ENCODE results near the gene IRF2BPL.
A peak's percentile ranks its signal among the peaks of the same experiment; 100 is the strongest.

The IRF2BPL gene

GRCh38 chr14:77033622-77034589 lies 5.4 kb upstream of the IRF2BPL start:
- DNase-seq (ENCODE audit: low read depth) = peak; percentile 72
- TF ChIP-seq, protein P1, sequence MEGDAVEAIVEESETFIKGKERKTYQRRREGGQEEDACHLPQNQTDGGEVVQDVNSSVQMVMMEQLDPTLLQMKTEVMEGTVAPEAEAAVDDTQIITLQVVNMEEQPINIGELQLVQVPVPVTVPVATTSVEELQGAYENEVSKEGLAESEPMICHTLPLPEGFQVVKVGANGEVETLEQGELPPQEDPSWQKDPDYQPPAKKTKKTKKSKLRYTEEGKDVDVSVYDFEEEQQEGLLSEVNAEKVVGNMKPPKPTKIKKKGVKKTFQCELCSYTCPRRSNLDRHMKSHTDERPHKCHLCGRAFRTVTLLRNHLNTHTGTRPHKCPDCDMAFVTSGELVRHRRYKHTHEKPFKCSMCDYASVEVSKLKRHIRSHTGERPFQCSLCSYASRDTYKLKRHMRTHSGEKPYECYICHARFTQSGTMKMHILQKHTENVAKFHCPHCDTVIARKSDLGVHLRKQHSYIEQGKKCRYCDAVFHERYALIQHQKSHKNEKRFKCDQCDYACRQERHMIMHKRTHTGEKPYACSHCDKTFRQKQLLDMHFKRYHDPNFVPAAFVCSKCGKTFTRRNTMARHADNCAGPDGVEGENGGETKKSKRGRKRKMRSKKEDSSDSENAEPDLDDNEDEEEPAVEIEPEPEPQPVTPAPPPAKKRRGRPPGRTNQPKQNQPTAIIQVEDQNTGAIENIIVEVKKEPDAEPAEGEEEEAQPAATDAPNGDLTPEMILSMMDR (IDR thresholded peaks at IDR 0.05; ENCODE audit: insufficient read depth, low read depth, low read length, missing control alignments) = no peak
- peak overlapping the region; percentile 30 for H3K4me3 ChIP-seq (ENCODE audit: low read length)

DNA sequence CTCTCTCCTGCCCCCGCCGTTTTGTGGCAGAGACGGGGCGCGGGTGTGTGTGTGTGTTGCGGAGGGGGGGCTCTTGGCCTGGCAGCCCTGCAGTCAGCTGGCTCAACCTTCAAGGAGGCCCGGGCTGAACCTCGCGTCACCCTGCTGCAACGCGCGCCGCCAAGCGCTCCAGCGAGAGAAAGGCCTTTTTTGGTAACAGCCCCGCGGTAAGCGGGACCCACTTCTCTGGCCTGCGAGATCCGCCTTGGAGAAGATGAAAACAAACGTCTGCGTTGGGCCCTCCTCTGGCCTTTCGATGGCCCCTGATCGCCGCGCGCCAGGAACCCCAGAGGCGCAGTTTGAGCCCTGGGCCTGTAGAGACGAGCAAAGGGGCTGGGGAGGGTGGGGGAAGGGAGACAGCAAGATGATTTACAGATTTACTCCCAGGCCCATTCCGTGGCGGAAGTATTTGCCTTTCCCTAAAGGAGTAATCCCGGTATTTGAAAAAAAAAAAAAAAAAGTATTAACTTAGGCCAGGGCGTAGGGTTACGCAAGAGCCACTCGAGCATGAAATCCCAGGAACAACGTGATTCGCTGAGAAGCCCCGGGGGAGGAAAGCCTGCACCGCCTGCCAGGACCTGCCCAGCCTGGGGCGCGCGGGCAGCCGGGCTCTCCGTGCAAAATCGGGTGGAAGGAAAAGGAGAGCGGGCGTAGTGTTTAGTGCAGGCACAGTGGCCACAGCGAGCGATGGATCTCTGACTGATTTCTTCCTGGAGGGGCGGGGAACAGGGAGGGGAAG lies 4.5 kb upstream of the IRF2BPL start:
- H3K4me3 ChIP-seq (ENCODE audit: low read length) = peak overlapping the region; percentile 30
- TF ChIP-seq, protein P1 (IDR thresholded peaks at IDR 0.05; ENCODE audit: insufficient read depth, low read depth, low read length, missing control alignments) = no peak
- DNase-seq (ENCODE audit: low read depth) = peak; percentile 99

DNA sequence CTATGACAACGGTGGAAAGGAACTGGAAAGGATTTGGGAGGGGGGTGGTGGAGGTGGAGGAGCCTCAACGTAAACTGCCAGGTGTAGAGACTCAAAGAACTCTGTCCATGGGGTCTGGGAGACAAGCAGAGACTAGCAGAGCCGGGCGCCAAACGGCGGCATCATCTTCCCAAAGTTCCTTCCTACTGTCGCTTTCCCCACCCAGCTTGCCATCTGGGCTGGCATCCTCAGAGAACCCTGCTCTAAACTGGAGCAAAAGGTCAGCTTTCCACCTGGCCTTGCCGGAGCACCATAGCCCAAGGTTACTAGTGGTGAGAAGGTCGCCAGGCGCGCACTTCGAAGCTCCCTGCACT lies 4.0 kb upstream of the IRF2BPL start:
- no peak for DNase-seq (ENCODE audit: low read depth)
- TF ChIP-seq, protein P1 (IDR thresholded peaks at IDR 0.05; ENCODE audit: insufficient read depth, low read depth, low read length, missing control alignments) = no peak
- no peak overlapping the region for H3K4me3 ChIP-seq (ENCODE audit: low read length)

DNA sequence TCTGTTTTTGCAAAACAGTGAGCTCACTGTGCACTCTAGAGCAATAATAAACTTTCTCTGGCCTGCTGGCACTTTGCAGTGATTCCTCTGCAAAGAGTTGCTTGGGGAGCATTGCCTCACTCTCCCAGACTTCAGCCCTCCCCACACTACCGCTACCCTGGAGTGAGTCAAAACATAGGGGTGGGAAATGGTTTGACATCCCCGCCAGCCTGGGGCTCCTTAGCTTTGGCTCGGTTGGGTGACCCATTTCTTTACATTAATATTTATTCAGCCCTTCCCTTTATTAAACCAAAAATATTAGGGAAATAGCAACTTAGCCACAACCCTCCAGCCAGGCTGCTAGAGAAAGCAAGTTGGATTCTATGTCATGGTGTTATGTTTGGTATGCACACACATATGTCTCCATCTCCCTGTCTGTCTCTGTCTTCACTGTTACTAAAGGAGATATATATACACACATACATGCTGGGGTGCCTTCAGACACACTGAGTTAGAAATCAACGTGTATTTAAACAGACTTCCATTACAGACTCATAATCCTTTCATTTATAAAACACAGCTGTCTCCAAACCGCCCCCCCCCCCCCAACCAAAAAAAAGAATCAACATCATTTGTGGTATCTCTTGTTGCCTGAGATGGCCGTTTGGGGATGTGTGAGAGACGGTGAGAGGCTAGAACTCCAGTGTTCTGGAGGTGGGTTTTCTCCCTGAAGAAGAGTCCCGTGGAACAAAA lies 3.4 kb upstream of the IRF2BPL start:
- DNase-seq (ENCODE audit: low read depth) = peak; percentile 59
- TF ChIP-seq, protein P1 (IDR thresholded peaks at IDR 0.05; ENCODE audit: insufficient read depth, low read depth, low read length, missing control alignments) = no peak
- no peak overlapping the region for H3K4me3 ChIP-seq (ENCODE audit: low read length)

DNA sequence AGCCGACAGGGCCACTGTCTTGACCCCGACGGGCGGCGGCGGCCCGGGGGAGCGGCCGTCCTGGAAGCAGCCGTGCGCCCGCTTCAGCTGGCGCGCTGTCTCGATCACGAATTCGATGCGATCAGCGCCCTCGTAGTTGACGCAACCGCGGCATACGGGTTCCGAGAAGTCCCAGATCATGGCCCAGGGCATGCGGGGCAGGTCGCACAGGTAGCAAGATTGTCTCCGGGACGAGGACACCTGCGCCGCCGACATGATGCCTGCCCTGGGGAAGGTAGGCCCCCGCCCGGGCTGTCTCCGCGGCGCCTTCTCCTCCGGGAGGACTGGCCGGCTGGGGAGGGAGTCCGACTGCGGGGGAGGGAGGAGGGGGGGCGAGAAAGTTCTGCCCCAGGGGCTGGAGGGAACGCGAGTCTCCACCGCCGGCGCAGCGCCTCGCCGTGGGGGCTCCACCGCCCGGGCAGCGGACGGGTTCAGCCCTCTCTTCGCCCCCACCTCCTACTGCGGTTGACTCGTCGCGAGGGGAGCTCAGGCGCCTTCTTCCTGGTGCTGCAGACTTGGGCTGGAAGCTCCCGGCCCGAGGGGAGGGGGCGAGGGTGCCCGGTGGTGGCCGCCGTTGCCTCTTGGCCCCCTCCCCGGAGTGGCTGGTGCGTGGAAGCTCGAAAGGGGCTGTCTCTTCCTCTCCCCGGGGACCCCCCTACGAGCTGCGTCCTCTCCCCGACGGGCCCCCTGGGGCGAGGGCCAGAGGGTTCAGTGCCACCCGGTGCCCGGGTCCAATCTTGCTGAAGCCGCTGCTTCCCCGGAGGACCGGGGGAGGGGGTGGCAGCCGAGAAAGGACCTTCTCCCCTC lies 747 bp downstream of the IRF2BPL start:
- DNase-seq (ENCODE audit: low read depth) = peak; percentile 53
- TF ChIP-seq, protein P1 (IDR thresholded peaks at IDR 0.05; ENCODE audit: insufficient read depth, low read depth, low read length, missing control alignments) = no peak
- H3K4me3 ChIP-seq (ENCODE audit: low read length) = peak overlapping the region; percentile 68

Measured in epithelial cell of esophagus (primary cell).